HG03457 (cell line): ENCODE data around the gene NKX2-8.

Experiments used
- ATAC-seq: cut with Tn5 transposase; IDR thresholded peaks from one replicate; pipeline ENCODE4 v1.9.1; 2021; ENCODE audit warnings: moderate number of reproducible peaks; ENCODE audit not compliant: unreplicated experiment

NKX2-8 gene

DNA sequence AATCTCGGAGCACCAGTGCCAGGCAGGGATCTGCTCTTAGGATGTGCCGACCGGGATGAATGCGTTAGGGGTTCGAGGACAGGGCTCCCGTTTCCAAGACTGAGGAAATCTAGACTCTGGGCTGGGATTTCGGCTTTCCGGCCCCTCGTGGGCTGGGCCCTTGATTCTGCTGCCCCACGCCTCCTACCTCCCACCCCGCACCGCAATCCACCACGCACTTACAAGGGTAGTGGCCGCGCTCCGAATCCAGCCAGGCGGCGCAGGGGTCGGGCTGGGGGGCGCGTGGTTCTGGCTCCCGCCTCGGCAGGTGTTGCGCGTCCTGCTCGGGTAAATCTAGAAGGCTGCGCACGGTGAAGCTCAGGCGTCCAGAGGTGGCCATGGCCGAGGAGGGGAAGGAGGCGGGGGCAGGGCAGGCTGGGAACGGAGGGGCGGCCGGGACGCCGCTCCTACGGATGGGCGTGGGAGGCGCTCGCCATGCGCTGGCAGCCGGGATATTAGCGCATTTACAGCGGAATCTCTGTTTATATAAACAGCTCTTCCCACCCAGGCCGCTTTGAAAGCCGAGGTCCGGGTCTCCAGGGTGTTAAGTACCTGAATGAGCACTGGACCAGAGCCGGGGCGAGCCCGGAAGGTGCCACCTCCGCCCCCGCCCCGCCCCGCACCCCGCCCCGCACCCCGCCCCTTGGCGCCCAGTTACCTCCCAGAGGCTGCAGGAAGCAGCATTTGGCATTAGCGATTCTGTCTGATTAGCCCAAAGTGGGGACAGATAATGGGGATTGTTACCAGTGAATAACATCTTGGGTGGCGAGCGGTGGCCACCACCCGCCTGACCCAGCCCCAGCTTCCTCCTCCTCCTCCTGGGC lies at the start of gene NKX2-8:
Gene NKX2-8 (minus strand): TSS at position 604 of the 863 bp plus-strand sequence. CDS start 225 bp downstream, at position 379.
- no peak for ATAC-seq

DNA sequence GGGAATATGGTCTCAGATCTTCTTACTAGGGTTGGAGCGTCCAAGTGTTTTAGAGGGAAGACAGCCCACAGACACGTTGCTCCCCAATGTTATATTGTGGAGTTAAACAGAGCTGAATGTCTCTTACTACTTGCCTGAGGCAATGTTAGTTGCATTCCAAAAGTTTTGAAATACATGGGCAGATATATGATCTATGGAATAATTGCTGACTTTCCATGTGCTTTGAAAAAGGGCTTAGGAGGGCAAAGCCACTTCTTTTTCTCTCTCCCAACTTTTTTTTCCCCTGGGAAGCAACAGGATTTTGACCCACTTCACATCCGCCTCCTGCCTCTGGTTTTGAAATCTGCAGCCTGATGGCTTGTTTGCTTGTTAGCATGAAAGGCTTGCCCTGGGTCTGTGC lies 45.6 kb upstream of the NKX2-8 start:
- ATAC-seq = no peak

DNA sequence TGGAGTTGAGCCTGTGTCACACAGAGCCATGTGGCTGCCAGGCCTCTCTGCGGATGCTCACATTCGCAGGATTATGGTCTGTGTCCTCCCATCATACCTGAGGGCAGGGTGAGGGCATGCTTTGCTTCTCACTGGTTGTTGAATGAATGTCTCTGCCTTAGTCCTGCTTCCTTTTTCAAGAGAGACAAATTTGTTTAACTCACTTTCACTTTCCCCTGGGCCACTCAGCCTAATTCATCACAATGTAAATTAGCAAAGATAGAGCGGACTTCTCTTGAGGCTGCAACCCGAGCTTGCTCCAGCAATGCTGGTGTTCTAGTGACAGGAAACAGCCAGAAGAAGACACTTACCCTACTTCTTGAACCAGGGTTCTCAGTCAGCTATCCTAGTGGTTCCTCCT lies 43.7 kb upstream of the NKX2-8 start:
- ATAC-seq = no peak

DNA sequence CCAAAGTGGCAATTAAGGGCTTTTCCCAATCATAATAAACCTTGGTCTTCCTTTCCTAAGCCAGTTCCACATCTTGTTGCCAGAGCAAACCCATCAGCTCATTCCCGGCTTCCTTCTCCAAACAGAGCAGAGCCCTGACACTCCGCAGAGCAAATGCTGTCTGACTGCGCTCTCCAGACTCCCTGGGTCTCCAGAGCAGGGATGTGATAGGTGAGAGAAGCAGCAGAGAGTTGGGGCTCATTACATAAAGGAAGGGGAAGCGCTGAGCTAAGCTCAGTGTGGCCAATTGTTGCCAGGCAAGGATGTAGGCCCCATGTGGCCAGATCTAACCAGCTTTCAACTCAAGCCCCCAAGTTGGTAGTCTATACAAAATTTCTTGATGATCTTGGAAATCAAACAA lies 43.0 kb upstream of the NKX2-8 start:
- ATAC-seq = no peak

DNA sequence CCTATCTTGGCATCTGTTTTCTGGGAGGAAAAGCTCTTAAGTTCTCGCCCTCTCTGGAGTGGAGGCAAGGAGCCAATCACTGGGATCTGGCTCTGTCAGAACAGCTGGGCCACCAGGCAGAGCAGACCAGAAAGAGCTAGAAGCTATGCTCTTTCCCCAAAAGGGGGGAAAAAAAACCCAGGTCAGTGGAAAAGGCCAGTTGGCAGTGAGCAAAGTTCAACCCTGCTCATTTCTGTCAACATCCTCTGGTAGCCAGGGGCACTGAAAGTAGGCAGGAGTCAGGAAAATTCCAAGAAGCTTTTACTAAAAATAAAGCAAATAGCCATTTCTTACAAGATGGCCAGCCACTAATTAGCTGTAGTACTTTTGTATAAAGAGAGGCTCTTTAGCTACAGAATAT lies 42.6 kb upstream of the NKX2-8 start:
- ATAC-seq = no peak

DNA sequence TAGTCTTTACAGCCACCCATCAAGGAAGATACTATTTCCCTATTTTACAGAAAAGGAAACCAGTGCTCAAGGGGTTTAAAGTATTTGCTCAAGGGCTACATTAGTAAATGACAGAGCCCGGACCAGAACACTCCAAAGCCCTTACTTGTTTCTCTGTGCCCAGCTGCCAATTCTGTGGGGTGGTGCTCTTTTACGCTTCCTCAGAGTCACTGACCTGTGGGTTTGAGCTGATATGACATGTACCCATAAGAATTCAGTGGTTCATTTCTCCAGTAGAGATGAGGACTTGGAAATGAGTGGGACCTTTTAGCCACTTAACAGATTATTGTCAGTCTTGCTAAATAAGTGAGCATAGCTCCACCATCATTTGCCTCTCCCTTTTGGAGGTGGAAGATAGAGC lies 37.4 kb upstream of the NKX2-8 start:
- no peak for ATAC-seq

DNA sequence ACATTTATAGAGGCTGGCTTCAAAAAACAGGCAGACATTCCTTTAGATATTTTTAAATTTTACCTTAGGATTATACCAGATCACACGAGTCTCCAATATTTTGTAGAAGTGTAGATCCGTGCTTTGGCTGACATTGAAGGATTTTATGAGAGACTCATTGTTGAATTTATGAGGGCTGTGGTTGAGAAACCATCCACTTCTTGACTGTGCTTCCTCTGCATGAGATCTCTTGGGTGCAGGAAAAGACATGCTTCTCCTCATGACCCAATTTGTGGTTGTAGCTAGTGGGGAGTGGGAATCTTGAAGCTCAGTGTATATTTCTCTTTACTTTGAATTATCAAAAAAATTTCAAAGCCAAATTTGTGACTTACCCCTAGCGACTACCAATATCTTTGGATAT lies 36.7 kb upstream of the NKX2-8 start:
- no peak for ATAC-seq

DNA sequence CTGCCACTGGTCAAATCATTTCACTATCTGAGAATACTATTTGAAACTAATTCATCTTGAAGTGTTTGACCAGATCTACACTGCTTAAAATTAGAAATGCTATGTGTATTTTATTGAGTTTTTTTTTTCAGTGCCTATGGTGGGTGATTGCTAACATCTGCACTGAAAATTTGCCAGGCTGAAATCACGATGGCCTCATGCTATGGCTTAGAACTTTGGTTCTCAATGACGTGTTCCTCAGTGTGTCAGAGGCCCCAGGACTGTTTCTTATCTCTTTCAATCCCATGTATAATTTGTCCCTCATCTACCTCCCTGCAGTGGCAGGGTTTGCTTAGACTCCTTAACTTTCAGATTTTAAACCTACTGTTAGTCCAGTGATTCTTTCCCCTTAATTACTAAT lies 36.2 kb upstream of the NKX2-8 start:
- no peak for ATAC-seq

DNA sequence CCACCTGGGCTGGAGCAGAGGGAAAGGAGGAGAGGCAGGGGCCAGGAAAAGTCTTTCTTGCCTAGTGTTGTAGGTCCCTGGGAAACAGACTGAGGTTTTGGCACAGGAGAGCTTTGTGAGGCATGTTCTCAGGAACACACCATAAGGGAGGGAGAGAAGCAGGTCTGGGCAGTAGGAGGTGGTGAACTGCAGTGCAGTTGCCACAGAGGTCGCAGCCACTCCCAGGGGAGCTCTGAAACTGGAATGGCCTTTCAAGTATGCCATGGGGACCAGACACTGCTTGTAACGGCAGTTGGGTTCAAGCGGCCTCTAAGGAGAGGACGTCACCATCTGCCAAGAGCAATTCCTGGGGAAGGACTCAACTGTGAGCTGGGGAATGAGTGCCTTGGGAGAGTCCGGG lies 35.4 kb upstream of the NKX2-8 start:
- ATAC-seq = no peak

DNA sequence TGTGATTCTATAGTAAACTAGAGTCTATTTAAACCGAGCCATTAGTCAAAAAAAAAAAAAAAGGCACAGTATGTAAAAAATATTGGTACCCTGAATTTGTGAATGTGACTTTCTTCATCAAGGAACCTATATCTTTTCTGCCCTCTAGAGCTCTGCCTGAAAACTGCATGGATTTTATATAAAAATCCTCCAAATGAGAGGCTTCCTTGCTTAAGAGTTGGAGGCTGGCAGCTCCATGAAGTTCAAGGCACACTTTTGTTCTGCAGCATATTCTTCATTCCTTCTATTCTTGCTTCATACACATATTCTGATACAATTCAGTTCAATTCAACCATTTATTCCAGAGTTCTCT lies 23.1 kb upstream of the NKX2-8 start:
- no peak for ATAC-seq

DNA sequence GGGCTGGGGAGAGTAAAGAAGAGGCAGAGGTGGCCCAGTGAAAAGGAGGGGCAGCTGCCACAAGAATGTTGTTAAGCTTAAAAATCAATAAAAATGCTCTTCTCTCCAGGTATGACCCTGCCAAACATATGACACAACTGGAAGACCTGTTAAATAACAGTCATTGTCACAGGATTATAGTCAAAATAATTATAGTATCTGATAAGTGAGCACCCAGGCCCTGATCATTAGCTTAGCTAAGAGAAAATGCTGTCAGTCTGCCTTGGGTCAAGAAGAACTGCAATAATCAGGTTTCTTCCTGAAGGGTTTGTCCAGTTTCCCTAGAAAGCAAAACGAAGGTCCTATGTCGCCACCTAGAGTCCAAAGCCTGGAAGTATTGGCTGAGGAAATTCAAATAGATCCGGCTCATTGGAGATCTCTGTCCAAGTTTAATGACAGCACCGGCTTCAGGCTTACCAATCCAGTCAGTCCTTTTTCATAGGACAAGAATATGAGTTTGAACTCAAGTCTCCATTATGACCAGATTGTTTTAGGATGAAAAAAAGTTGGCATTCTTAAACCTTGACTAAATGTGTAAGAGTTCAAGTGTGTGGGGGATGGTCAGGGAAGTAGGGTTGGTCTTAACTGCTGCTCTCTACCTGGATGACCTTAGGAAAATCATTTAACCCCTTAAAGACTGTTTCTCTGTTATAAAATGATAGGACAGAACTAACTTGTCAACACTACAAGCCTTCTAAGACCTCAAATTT lies 22.5 kb upstream of the NKX2-8 start:
- ATAC-seq = no peak

DNA sequence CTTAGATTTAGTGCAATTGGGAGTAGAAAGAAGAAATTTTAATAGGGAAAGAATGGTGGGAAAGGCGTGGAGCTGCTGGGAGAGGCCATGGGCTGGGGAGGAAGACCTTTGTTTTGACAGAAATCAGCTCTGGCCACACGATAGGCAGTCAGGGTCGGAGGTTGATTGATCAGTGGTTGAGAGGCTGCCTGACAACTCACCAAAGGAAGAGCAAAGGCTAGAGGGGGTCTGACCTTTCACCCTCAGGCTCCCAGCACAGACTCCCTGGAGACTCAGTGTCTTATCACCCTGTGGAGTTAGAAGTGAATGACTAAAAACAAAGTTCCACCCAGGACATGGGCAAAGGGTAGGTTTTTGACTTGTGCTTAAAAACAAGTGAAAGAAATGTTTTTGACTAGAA lies 18.0 kb upstream of the NKX2-8 start:
- no peak for ATAC-seq

DNA sequence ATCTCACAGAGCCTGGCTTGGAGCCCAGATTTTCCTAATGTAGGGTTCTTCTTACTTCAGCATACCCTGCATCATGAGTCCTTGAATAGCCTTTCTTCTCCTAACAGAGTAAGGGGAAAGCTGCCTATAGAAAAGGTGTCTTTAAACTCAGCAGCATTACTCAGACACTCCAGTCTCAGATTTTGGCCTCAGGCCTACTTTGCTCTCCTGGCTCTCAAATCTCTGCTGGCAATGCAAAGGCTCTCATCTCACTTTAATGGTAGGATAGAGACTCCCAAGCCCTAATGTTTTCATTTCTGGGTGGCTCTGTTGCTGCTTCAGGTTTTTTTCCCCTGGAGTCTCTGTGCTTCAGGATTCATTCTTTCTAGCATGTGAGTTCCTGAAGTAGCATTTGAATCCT lies 9.1 kb upstream of the NKX2-8 start:
- no peak for ATAC-seq

DNA sequence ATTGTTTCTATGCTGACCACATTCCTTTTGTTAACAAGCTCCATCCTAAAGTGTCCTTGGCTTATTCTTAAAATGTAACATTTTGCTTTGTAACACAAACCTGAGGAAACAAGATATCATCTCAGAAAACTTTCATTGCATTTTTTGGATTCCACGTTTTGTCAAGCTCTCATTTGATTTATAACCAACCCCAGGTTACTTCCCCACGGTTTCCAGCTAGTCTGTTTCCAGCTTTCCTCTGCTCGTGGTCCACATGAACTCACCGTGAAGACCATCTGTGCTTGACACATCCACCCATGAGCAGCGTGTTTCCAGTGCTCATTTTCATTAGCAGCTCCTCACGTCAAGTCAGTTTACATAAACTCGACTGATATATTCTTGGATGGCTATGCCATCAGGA lies 6.4 kb upstream of the NKX2-8 start:
- no peak for ATAC-seq

DNA sequence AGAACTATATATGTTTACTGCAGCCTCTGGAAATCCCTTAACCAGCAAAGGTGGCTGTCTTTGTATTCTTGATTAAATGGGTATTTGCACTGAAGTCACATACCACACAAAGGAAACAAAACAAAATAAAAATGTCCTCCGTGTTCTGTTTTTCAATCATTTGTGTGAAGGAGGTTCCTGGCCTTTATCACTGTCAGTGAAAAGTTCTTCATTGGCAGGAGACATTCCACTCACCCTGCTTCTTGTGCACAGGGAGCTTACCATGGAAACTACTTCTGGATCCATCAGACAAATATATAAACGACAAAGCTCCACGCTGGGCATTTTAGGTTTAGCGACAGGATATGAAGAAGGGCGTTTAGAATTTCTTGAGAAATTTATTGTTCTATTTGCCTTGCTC lies 5.7 kb upstream of the NKX2-8 start:
- no peak for ATAC-seq

DNA sequence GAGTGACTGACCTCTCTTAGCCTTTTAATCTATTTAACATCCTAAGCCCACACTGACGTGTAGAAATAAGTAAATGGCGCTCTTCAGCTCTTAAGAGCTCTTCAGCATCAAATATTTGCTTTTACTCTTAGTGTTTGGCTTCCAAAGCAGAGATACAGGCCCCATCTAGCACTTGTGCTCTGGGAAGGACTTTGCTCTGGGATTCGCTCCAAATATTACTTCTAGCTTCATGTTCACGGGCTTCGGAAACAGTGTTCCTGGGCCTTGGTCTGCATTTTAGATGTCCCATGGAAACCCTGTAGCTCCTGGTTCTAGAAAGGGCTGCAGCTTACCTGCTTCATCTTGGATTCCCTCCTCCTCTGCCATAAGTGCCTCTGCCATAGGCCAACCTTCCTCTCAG lies 2.7 kb upstream of the NKX2-8 start:
- no peak for ATAC-seq

DNA sequence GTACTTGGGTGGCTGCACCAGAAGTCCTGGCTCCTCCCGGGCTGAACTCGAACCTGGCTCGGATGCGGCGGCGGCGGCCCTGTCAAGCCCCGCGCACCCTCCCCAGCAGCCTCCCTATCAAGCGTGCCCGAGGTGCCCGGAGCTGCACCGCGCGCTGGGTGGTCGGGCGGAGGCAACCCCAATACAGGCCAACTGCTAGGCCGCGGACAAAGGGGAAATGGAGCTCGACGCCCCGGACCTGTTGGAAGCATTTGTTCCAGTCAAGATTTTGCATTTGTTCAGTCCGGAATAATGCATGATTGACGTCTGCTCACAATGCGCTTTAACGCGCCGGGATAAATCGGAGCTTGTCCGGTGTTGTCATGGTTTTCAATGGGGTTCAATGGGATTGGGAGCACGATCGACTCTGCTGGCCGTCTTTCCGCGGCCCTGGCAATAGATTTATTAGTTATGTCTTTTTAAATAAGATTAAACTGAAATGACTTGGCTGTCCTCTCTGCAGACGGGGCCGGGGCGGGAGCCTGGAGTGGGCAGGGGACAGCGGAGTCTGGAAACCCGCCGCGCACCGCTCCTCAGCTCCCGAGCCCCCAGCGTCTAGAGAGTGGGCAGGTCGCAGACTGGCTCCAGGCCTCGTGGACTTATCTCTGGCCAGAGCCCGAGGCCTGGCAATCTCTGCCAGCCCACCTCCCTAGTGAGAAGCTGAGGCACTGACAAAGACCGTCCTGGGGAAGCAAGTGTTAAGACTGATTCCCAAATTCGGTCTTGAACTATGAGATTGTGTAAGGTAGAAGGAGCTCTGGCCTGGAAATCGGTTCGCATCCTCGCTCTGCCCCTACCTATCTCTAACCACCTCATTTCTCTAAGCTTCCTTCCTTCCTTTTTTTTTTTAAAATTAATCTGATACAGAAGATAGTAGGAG lies 1.7 kb upstream of the NKX2-8 start:
- ATAC-seq = no peak

DNA sequence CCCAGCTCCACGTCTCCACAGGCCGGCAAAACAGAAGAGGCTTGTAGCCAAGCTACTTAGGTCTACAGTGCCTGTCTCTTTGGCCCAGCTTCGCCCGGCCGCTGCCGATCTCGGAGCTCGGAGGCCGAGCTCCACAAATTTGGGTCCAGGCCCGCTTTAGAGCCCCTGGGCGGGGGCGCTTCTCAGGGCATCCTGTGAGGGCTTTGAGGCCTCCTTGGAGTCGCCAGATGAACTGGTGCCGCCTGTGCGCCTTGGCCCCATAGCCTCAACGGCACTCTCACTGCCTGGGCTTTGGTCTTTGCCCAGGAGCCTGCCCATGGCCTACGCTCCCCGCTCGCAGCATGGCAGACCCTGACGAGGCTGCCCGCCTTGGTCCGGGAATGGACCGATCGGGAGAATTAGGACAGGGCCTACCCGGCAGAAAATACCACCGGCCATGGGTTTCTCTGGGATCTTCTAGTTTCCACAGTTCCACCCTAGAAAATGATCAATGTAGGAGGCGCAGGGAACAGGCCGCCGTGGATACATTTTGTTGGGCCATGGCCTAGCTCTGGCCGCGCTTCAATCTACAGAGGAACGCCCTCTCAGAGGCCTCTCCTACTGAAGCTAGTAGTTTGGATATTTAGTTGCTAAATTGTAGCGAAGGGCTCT lies 953 bp upstream of the NKX2-8 start:
- no peak for ATAC-seq

DNA sequence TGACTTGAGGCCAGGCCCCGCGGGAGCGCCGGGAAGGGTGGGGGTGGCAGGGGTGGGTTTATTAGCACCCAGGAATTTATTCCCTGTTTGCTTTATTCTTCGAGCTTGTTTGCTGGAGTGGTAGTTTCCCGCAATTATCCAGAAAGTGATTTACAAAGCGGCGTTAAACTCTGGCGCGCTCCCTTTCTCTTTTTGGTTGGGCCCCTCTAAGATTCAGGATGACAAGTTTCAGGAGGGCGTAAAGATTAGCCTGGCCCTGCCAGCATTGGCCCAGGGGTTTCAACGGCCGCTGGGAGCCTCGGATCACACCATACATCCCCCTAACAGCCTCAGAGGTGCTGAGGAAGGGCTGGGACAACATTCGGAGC lies 444 bp upstream of the NKX2-8 start:
- no peak for ATAC-seq

DNA sequence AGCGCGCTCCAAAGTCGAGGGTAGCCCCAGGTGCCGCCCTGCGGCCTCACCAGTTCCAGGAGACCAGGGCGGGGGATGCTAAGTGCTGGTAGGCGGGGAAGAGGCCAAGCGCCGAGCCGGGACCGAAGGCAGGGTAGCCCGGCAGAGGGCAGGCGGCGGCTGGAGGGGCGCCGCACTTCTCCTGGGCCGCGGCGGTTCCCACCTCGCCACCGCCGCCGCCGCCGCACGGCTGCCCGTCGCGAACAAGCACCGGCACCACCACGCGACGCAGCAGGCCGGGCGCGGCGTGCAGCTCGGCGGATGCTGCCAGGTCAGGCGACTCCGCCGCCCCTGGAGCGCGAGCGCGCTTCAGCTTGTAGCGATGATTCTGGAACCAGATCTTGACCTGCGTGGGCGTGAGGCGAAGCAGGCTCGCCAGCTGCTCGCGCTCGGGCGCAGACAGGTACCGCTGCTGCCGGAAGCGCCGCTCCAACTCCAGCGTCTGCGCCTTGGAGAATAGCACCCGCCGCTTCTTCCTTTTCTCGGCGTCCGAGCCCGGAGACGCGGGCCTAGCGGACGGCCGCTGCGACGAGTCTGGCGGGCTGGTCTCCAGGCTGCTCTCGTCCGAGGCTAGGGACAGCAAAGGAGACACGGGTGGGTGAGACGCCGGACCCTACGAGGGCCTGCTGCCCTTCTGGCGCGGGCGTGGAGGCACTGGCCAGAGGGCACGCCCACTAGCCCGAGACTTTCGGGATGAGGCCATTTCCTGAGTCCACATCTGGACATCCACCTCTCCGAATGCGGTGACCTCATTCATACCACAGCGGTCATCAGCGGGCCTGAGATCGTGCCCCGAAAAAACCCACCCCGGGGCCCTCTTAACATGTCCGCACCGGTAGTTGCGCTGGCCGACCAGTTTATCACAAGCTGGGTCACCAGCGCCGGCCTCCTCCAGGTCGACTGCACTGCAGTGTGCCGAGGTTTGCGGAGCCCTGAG lies 1.3 kb downstream of the NKX2-8 start:
- no peak for ATAC-seq
